IPS-20b (cell line): ENCODE measurements around the gene CLCNKB.
"Not testable (repeated sequence)": the region's sequence is repeated elsewhere in the genome, so short reads cannot be mapped to it uniquely, and the experiment has no call there.

Experiments used
- H3K27ac ChIP-seq: one replicate; pipeline ENCODE4 v1.5.1; 2013; ENCODE audit warnings: low read length
- H3K27me3 ChIP-seq: 2 replicates; pipeline ENCODE4 v1.6.1; 2013; ENCODE audit warnings: mild to moderate bottlenecking, low read length, inconsistent platforms; ENCODE audit not compliant: insufficient read depth
- H3K36me3 ChIP-seq: 2 replicates; pipeline ENCODE4 v1.6.1; 2013; ENCODE audit warnings: low read depth, mild to moderate bottlenecking, inconsistent platforms, low read length, moderate library complexity; ENCODE audit not compliant: insufficient read depth
- H3K4me1 ChIP-seq: 2 replicates; pipeline ENCODE4 v1.6.1; 2013; ENCODE audit warnings: mild to moderate bottlenecking, control low read depth, inconsistent platforms, low read length, moderate library complexity; ENCODE audit not compliant: insufficient read depth
- H3K4me3 ChIP-seq: 2 replicates; pipeline ENCODE4 v1.5.1; 2013; ENCODE audit warnings: mild to moderate bottlenecking, low read length, inconsistent platforms
- H3K9ac ChIP-seq: 2 replicates; pipeline ENCODE4 v1.6.1; 2013; ENCODE audit warnings: low read depth, mild to moderate bottlenecking, inconsistent platforms, low read length, moderate library complexity
- H3K9me3 ChIP-seq: 2 replicates; pipeline ENCODE4 v1.6.1; 2013; ENCODE audit warnings: mild to moderate bottlenecking, low read depth, low read length, inconsistent platforms; ENCODE audit not compliant: insufficient read depth

The CLCNKB gene

GRCh38 chr1:16017076-16017460 is 26.5 kb upstream of the CLCNKB start:
- H3K9ac ChIP-seq, result no peak overlapping the region
- peaks cover 12% of the 10 kb centered on the region; the same call in 1 of the 2 replicates for H3K4me1 ChIP-seq

GRCh38 chr1:16017461-16018303 is 25.9 kb upstream of the CLCNKB start, which contains the start of gene HSPB7:
Gene HSPB7, minus strand, starts transcription at chr1:16018043. Its CDS starts 80 bp downstream, at chr1:16017963.
- Histone ChIP-seq H3K27me3 (peaks cover 16% of the 10 kb centered on the region; the same call in 1 of the 2 replicates), H3K9me3 (no peaks in the 10 kb centered on the region), H3K9ac (no peak within 1 kb of the TSS), H3K36me3 (no peaks in the 10 kb centered on the region), H3K27ac (no peak within 1 kb of the TSS), H3K4me3 (no peak within 1 kb of the TSS), H3K4me1 (peaks cover 8% of the 10 kb centered on the region; the same call in 1 of the 2 replicates)

More at GRCh38 chr1:16017076-16017460, 26.5 kb upstream of the CLCNKB start:
- Histone ChIP-seq H3K9me3 (no peaks in the 10 kb centered on the region), H3K27me3 (peaks cover 10% of the 10 kb centered on the region; the same call in 1 of the 2 replicates), H3K36me3 (no peaks in the 10 kb centered on the region), H3K27ac (no peak overlapping the region), H3K4me3 (no peak overlapping the region)

GRCh38 chr1:16018308-16018707 is 25.3 kb upstream of the CLCNKB start:
- Histone ChIP-seq H3K36me3 (no peaks in the 10 kb centered on the region), H3K9ac (no peak overlapping the region), H3K9me3 (no peaks in the 10 kb centered on the region), H3K4me3 (no peak overlapping the region), H3K4me1 (peaks cover 8% of the 10 kb centered on the region; the same call in 1 of the 2 replicates), H3K27ac (no peak overlapping the region), H3K27me3 (peaks cover 22% of the 10 kb centered on the region)

- H3K27me3 ChIP-seq, result peaks cover 29% of the 10 kb centered on the region
- H3K4me3 ChIP-seq, result no peak overlapping the region
- no peak overlapping the region for H3K27ac ChIP-seq
- peaks cover 3% of the 10 kb centered on the region; the same call in 1 of the 2 replicates for H3K4me1 ChIP-seq
- no peaks in the 10 kb centered on the region for H3K9me3 ChIP-seq
- H3K36me3 ChIP-seq, result no peaks in the 10 kb centered on the region
- no peak overlapping the region for H3K9ac ChIP-seq
Measured at GRCh38 chr1:16018749-16019643, 24.6 kb upstream of the CLCNKB start.

GRCh38 chr1:16019644-16020277 is 23.8 kb upstream of the CLCNKB start:
- Histone ChIP-seq H3K36me3 (no peaks in the 10 kb centered on the region), H3K9me3 (no peaks in the 10 kb centered on the region), H3K4me1 (peaks cover 3% of the 10 kb centered on the region; the same call in 1 of the 2 replicates), H3K27ac (no peak overlapping the region), H3K4me3 (no peak overlapping the region), H3K9ac (no peak overlapping the region), H3K27me3 (peaks cover 36% of the 10 kb centered on the region)

GRCh38 chr1:16020325-16020724 is 23.3 kb upstream of the CLCNKB start:
- Histone ChIP-seq H3K9me3 (no peaks in the 10 kb centered on the region), H3K4me3 (no peak overlapping the region), H3K36me3 (no peaks in the 10 kb centered on the region), H3K4me1 (peaks cover 3% of the 10 kb centered on the region; the same call in 1 of the 2 replicates), H3K9ac (no peak overlapping the region), H3K27ac (no peak overlapping the region), H3K27me3 (peaks cover 42% of the 10 kb centered on the region)

GRCh38 chr1:16020878-16021277 is 22.7 kb upstream of the CLCNKB start:
- H3K4me1 ChIP-seq, H3K4me3 ChIP-seq, H3K9ac ChIP-seq, H3K36me3 ChIP-seq, H3K27ac ChIP-seq, H3K9me3 ChIP-seq: not testable (repeated sequence)
- H3K27me3 ChIP-seq, result peaks cover 44% of the 10 kb centered on the region

- Histone ChIP-seq H3K27me3 (peaks cover 44% of the 10 kb centered on the region), H3K36me3 (no peaks in the 10 kb centered on the region), H3K9me3 (no peaks in the 10 kb centered on the region), H3K4me3 (no peak within 1 kb of the TSS), H3K4me1 (peaks cover 3% of the 10 kb centered on the region; the same call in 1 of the 2 replicates), H3K9ac (no peak within 1 kb of the TSS), H3K27ac (no peak within 1 kb of the TSS)
Measured at GRCh38 chr1:16021681-16022080, 21.9 kb upstream of the CLCNKB start, which contains the start of gene CLCNKA. Gene CLCNKA, plus strand, starts transcription at chr1:16022036. Its CDS starts 584 bp downstream, at chr1:16022620.

- Histone ChIP-seq H3K27ac (no peak overlapping the region), H3K9ac (no peak overlapping the region), H3K4me1 (peaks cover under 1% of the 10 kb centered on the region; the same call in 1 of the 2 replicates), H3K4me3 (no peak overlapping the region), H3K36me3 (no peaks in the 10 kb centered on the region), H3K9me3 (no peaks in the 10 kb centered on the region), H3K27me3 (peaks cover 44% of the 10 kb centered on the region)
Measured at GRCh38 chr1:16022393-16022792, 21.2 kb upstream of the CLCNKB start.

GRCh38 chr1:16023050-16023653 is 20.4 kb upstream of the CLCNKB start:
- Histone ChIP-seq H3K4me1 (no peaks in the 10 kb centered on the region; the same call in 1 of the 2 replicates), H3K36me3 (no peaks in the 10 kb centered on the region), H3K9me3 (no peaks in the 10 kb centered on the region), H3K27me3 (peaks cover 44% of the 10 kb centered on the region), H3K27ac (no peak overlapping the region), H3K4me3 (no peak overlapping the region), H3K9ac (no peak overlapping the region)

- H3K9ac ChIP-seq, H3K27ac ChIP-seq, H3K4me1 ChIP-seq, H3K36me3 ChIP-seq, H3K9me3 ChIP-seq: not testable (repeated sequence)
- H3K4me3 ChIP-seq, result peak overlapping the region; percentile 61; the same call in 1 of the 2 replicates
- H3K27me3 ChIP-seq, result peaks cover 41% of the 10 kb centered on the region
Measured at GRCh38 chr1:16026302-16026701, 17.3 kb upstream of the CLCNKB start.
